ENCODE data around the gene USH1G.
A peak's percentile ranks its signal among the peaks of the same experiment; 100 is the strongest.

The USH1G gene

GRCh38 chr17:74866198-74866835, 56.7 kb downstream of the USH1G start:
- H2AFZ ChIP-seq (ENCODE audit: low read length), result no peak overlapping the region
- peak overlapping the region; percentile 41 for H2BK12ac ChIP-seq (ENCODE audit: low read length)
- no peak overlapping the region for H4K8ac ChIP-seq (ENCODE audit: low read depth, low read length)
- H3K4ac ChIP-seq (ENCODE audit: low read length), result peak overlapping the region; percentile 37
- no peak overlapping the region for H3K4me3 ChIP-seq (ENCODE audit: low read length in 2 of 2)
- no CpG with 5 or more reads among the region's 19 CpGs for WGBS, 2 donors (ENCODE audit: extremely low coverage in 2 of 2, insufficient read length in 2 of 2, insufficient replicate concordance in 1 of 2)
- no peak overlapping the region for H3K4me2 ChIP-seq (ENCODE audit: insufficient read depth, low read length, poor library complexity, severe bottlenecking)
- peak overlapping the region; percentile 0 for H3K23ac ChIP-seq (ENCODE audit: low read depth, low read length, poor library complexity)
- peaks cover 5 to 8% (median 6%) of the 10 kb centered on the region in 3 experiments for H3K27me3 ChIP-seq (ENCODE audit: control insufficient read depth in 3 of 3, insufficient read depth in 3 of 3, low read depth in 1 of 3, low read length in 3 of 3)
- H3K9me3 ChIP-seq (replicated peaks in 1 of 2; ENCODE audit: control insufficient read depth in 2 of 2, insufficient read depth in 1 of 2, low read depth in 1 of 2, low read length in 2 of 2), result no peaks in the 10 kb centered on the region
- peak overlapping the region; percentile 48 for H3K18ac ChIP-seq (ENCODE audit: low read length)
- H3K27ac ChIP-seq (replicated peaks; ENCODE audit: low read length), result no peak overlapping the region
- H4K91ac ChIP-seq (ENCODE audit: low read depth, low read length, poor library complexity), result no peak overlapping the region
- no peak overlapping the region for H3K14ac ChIP-seq (ENCODE audit: low read length)
- peaks cover 6% of the 10 kb centered on the region in 2 donors for H3K4me1 ChIP-seq (ENCODE audit: control insufficient read depth in 2 of 2, insufficient read depth in 1 of 2, low read depth in 1 of 2, low read length in 2 of 2)
- H3K36me3 ChIP-seq (replicated peaks in 1 of 2; ENCODE audit: control insufficient read depth in 2 of 2, insufficient read depth in 2 of 2, low read length in 2 of 2), result peaks cover 9 to 63% of the 10 kb centered on the region in 2 donors
- no peak overlapping the region for H2AK5ac ChIP-seq (ENCODE audit: low read depth, low read length)
- no peak overlapping the region for H2BK15ac ChIP-seq (ENCODE audit: low read length)
- no peak overlapping the region for H2BK120ac ChIP-seq (ENCODE audit: low read depth, low read length)
- DNase-seq (ENCODE audit: low spot score), result no peak
- H2BK5ac ChIP-seq (ENCODE audit: low read length), result no peak overlapping the region
- H3K79me1 ChIP-seq (ENCODE audit: low read depth, low read length), result peaks cover 3% of the 10 kb centered on the region
- no peak overlapping the region for H3K9ac ChIP-seq (ENCODE audit: low read depth, low read length, poor library complexity)

All from neuronal stem cell (in vitro differentiated cells).